Endothelial cell of umbilical vein (primary cell): ENCODE measurements around the gene SCN4A. TPM values are rescaled to one million over a fixed set of nuclear protein-coding genes. Genes with fewer than 3 reads are reported as not detected.

ENCODE experiments used
- BruUV-seq: library from RNA; stranded (reverse); fragments of 400-500 nt; replicated peaks from 2 replicates; lab custom pipeline; 2021; lab: Mats Ljungman, UMichigan
- CTCF ChIA-PET: fragments of 300-600, 350-600 bp; sonication (Branson Sonifier 250); formaldehyde crosslinking; loops from one replicate; lab custom pipeline; 2021; ENCODE audit warnings: antibody characterized with exemption, inconsistent platforms; lab: Charles Lee
- POLR2A ChIA-PET: fragments of 300-600, 350-600 bp; sonication (Branson Sonifier 250); formaldehyde crosslinking; loops from one replicate; lab custom pipeline; 2021; ENCODE audit warnings: antibody characterized with exemption, inconsistent platforms; lab: Charles Lee
- DNase-seq: peaks from one replicate; pipeline ENCODE4 v3.0.0-alpha.2; 2011; ENCODE audit warnings: low read depth, low spot score
- FAIRE-seq: peaks from 2 replicates; lab custom pipeline; 2011; peaks lifted over from hg19 to GRCh38; lab: Jason Lieb, UNC
- H2AFZ ChIP-seq: 2 replicates; pipeline ENCODE4 v1.6.0; 2012; ENCODE audit warnings: low read depth, low read length, control low read depth, inconsistent platforms
- H3K27ac ChIP-seq: 2 replicates; pipeline ENCODE4 v1.5.1; 2011; ENCODE audit warnings: low read depth, mild to moderate bottlenecking, control low read depth, low read length, moderate library complexity; ENCODE audit not compliant: insufficient read depth
- H3K27me3 ChIP-seq, 2 experiments: 2 replicates each; pipeline versions ENCODE4 v1.6.0 to v1.6.1; 2011; ENCODE audit warnings: low read length in 2 of 2, mixed read lengths in 1 of 2; ENCODE audit not compliant: control insufficient read depth in 2 of 2, insufficient read depth in 2 of 2
- H3K36me3 ChIP-seq, 2 experiments: 2 replicates in 1 of 2; 3 replicates in 1 of 2; pipeline ENCODE4 v1.5.1; 2011; ENCODE audit warnings: low read length in 2 of 2, mild to moderate bottlenecking in 1 of 2, moderate library complexity in 1 of 2; ENCODE audit not compliant: control insufficient read depth in 2 of 2, insufficient read depth in 2 of 2; ENCODE audit errors: extremely low read depth in 1 of 2
- H3K4me1 ChIP-seq: 3 replicates; pipeline ENCODE4 v1.5.1; 2011; ENCODE audit warnings: mild to moderate bottlenecking, low read length; ENCODE audit not compliant: control insufficient read depth, insufficient read depth; ENCODE audit errors: extremely low read depth
- H3K4me2 ChIP-seq: 2 replicates; pipeline ENCODE4 v1.6.1; 2011; ENCODE audit warnings: low read length, control low read depth, mixed read lengths; ENCODE audit not compliant: insufficient read depth
- H3K4me3 ChIP-seq, 3 experiments: fragments of 200-600 bp in 1 of 3; sonication (generic), shearing (Covaris generic) in 1 of 3; replicated peaks in 1 of 3; 2 replicates each; pipeline ENCODE4 v1.5.1; 2011 to 2016; ENCODE audit warnings: control low read depth in 3 of 3, low read length in 3 of 3, mild to moderate bottlenecking in 2 of 3, inconsistent platforms in 1 of 3, low read depth in 1 of 3, moderate library complexity in 1 of 3; ENCODE audit not compliant: insufficient read depth in 1 of 3
- H3K79me2 ChIP-seq: 2 replicates; pipeline ENCODE4 v1.6.0; 2012; ENCODE audit warnings: low read length, inconsistent platforms; ENCODE audit not compliant: control insufficient read depth, insufficient read depth
- H3K9ac ChIP-seq: replicated peaks from 2 replicates; pipeline ENCODE3; 2011; ENCODE audit warnings: low read length, control low read depth; ENCODE audit not compliant: insufficient read depth; ENCODE audit errors: extremely low read depth
- H3K9me1 ChIP-seq: replicated peaks from 3 replicates; pipeline ENCODE4 v1.6.0; 2011; ENCODE audit warnings: mild to moderate bottlenecking, low read length; ENCODE audit not compliant: control insufficient read depth, insufficient read depth; ENCODE audit errors: extremely low read depth
- H3K9me3 ChIP-seq: replicated peaks from 2 replicates; pipeline ENCODE4 v1.5.1; 2012; ENCODE audit warnings: low read length, inconsistent platforms; ENCODE audit not compliant: control insufficient read depth, insufficient read depth
- H4K20me1 ChIP-seq: replicated peaks from 2 replicates; pipeline ENCODE3; 2011; ENCODE audit warnings: mild to moderate bottlenecking, low read length; ENCODE audit not compliant: control insufficient read depth, insufficient read depth; ENCODE audit errors: extremely low read depth
- EZH2 ChIP-seq: IDR thresholded peaks from 2 replicates; pipeline ENCODE4 v1.6.1; 2012; ENCODE audit warnings: borderline replicate concordance, low read depth, mild to moderate bottlenecking, moderate library complexity, low read length, inconsistent platforms; ENCODE audit not compliant: severe bottlenecking
- FOS ChIP-seq: IDR thresholded peaks from 2 replicates; pipeline ENCODE4 v1.6.1; 2011; ENCODE audit warnings: mild to moderate bottlenecking, low read length, moderate library complexity, borderline replicate concordance; ENCODE audit not compliant: insufficient read depth
- GATA2 ChIP-seq: IDR thresholded peaks from 2 replicates; pipeline ENCODE4 v1.7.0; 2011; ENCODE audit warnings: low read depth, mild to moderate bottlenecking, moderate library complexity, mixed read lengths, low read length; ENCODE audit not compliant: insufficient read length, insufficient read depth
- JUN ChIP-seq: IDR thresholded peaks from 2 replicates; pipeline ENCODE4 v1.6.1; 2011; ENCODE audit warnings: borderline replicate concordance, low read depth; ENCODE audit not compliant: insufficient read length, insufficient read depth
- MYC ChIP-seq: IDR thresholded peaks from one replicate; pipeline ENCODE4 v1.6.1; 2011; ENCODE audit warnings: mild to moderate bottlenecking, low read depth, low read length
- POLR2A ChIP-seq: IDR thresholded peaks from 2 replicates; pipeline ENCODE4 v1.6.1; 2012; ENCODE audit warnings: low read depth, mild to moderate bottlenecking, control low read depth, low read length
- POLR2AphosphoS5 ChIP-seq: IDR thresholded peaks from 2 replicates; pipeline ENCODE4 v1.6.1; 2012; ENCODE audit warnings: low read depth, mild to moderate bottlenecking, control low read depth, low read length, moderate library complexity; ENCODE audit not compliant: insufficient read depth
- dilution Hi-C: fragments of 300-500 bp; cut with MboI; formaldehyde crosslinking; loops from one replicate; pipeline ENCODE4 v1.15.0; 2019; ENCODE audit warnings: low sequenced_read_pairs; ENCODE audit not compliant: extremely low pct_ligation_motif_present
- intact Hi-C: fragments of 100-400 bp; cut with micrococcal nuclease; formaldehyde crosslinking; loops from one replicate; pipeline ENCODE4 v1.10.0; 2022
- polyA plus RNA-seq, 4 experiments: library from polyadenylated mRNA; depleted of rRNA in 3 of 4; stranded (reverse) in 3 of 4; unstranded in 1 of 4; fragments of >200 nt; gene quantifications; 2 replicates each; pipeline versions ENCODE4 v1.2.1 to v1.2.3, GENCODE V29; 2011 to 2012; ENCODE audit warnings: missing spikeins in 1 of 4
- total RNA-seq: library from RNA; stranded (reverse); gene quantifications from 2 replicates; pipeline ENCODE4 v1.2.3, GENCODE V29; 2021
- TF ChIP-seq, protein P1 (sequence below), 2 donors: IDR thresholded peaks; 1 replicate in 1 of 2; 2 replicates in 1 of 2; pipeline ENCODE4 v1.5.1; 2011; ENCODE audit warnings: low read length in 2 of 2, mild to moderate bottlenecking in 2 of 2, moderate library complexity in 2 of 2, control low read depth in 1 of 2, inconsistent platforms in 1 of 2, low read depth in 1 of 2; ENCODE audit not compliant: insufficient read depth in 1 of 2; ENCODE audit errors: extremely low read depth in 1 of 2
- TF ChIP-seq, protein P2 (sequence below): IDR thresholded peaks from 2 replicates; pipeline ENCODE4 v1.6.1; 2011; ENCODE audit not compliant: insufficient read depth, insufficient read length

SCN4A gene
- total and polyA plus RNA-seq, 2 donors (not counting 3 experiments of a cell fraction or from before 2014, with no cell fraction given): 0.01 to 0.40 TPM

- no peak overlapping the region for H3K4me2 ChIP-seq
- peaks cover 20% of the 10 kb centered on the region for H3K4me1 ChIP-seq
- H3K9me3 ChIP-seq: peaks cover 2% of the 10 kb centered on the region
- H2AFZ ChIP-seq: no peak overlapping the region
- no peaks in the 10 kb centered on the region for H4K20me1 ChIP-seq
- H3K27ac ChIP-seq: no peak overlapping the region
- no peaks in the 10 kb centered on the region for H3K9me1 ChIP-seq
- CTCF ChIA-PET: interaction anchor here (1.0 to 4.8 kb wide), 8 partner anchors 11 to 155 kb away, joined by 3 to 27 read pairs (median 6); no protein-coding TSS in a partner anchor
- intact Hi-C loops: no loop called here
- H3K4me3 ChIP-seq: no peak overlapping the region
- dilution Hi-C loops: no loop called here
- no peak for DNase-seq
- no peak for FAIRE-seq
- no peak overlapping the region for H3K9ac ChIP-seq
- no peaks in the 10 kb centered on the region for H3K79me2 ChIP-seq
- TF ChIP-seq GATA2 (no peak), MYC (no peak), POLR2AphosphoS5 (no peak), EZH2 (no peak), FOS (no peak), POLR2A (no peak), JUN (no peak)
- TF ChIP-seq, protein P1, sequence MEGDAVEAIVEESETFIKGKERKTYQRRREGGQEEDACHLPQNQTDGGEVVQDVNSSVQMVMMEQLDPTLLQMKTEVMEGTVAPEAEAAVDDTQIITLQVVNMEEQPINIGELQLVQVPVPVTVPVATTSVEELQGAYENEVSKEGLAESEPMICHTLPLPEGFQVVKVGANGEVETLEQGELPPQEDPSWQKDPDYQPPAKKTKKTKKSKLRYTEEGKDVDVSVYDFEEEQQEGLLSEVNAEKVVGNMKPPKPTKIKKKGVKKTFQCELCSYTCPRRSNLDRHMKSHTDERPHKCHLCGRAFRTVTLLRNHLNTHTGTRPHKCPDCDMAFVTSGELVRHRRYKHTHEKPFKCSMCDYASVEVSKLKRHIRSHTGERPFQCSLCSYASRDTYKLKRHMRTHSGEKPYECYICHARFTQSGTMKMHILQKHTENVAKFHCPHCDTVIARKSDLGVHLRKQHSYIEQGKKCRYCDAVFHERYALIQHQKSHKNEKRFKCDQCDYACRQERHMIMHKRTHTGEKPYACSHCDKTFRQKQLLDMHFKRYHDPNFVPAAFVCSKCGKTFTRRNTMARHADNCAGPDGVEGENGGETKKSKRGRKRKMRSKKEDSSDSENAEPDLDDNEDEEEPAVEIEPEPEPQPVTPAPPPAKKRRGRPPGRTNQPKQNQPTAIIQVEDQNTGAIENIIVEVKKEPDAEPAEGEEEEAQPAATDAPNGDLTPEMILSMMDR (IDR thresholded peaks at IDR 0.05; ENCODE audit: extremely low read depth in 1 of 2, insufficient read depth in 1 of 2, low read depth in 1 of 2, low read length in 2 of 2): no peak
- TF ChIP-seq, protein P2, sequence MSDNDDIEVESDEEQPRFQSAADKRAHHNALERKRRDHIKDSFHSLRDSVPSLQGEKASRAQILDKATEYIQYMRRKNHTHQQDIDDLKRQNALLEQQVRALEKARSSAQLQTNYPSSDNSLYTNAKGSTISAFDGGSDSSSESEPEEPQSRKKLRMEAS: no peak
- H3K36me3 ChIP-seq: no peaks in the 10 kb centered on the region
- H3K27me3 ChIP-seq: no peaks in the 10 kb centered on the region
- POLR2A ChIA-PET: no interaction called here
- BruUV-seq: no TSS peak
Observed at GRCh38 chr17:63978272-63979200, 5.8 kb upstream of the SCN4A start.
